GM13976 (cell line): ENCODE data around the gene RNF207.
"Not testable (repeated sequence)": the region's sequence is repeated elsewhere in the genome, so short reads cannot be mapped to it uniquely, and the experiment has no call there.

Experiments
- DNase-seq: peaks from one replicate; pipeline ENCODE4 v3.0.0; 2012; ENCODE audit warnings: low spot score
- CTCF ChIP-seq: IDR thresholded peaks from 2 replicates; pipeline ENCODE4 v1.5.1; 2012; ENCODE audit warnings: borderline replicate concordance, mild to moderate bottlenecking; ENCODE audit not compliant: insufficient read depth; ENCODE audit errors: extremely low read depth, missing control alignments, control extremely low read depth
- in situ Hi-C: fragments of 300-500 bp; cut with MboI; formaldehyde crosslinking; loops from one replicate; pipeline ENCODE4 v1.12.0; 2022; ENCODE audit warnings: low sequenced_read_pairs, mixed read lengths, inconsistent platforms; ENCODE audit not compliant: unreplicated experiment

The RNF207 gene

DNA sequence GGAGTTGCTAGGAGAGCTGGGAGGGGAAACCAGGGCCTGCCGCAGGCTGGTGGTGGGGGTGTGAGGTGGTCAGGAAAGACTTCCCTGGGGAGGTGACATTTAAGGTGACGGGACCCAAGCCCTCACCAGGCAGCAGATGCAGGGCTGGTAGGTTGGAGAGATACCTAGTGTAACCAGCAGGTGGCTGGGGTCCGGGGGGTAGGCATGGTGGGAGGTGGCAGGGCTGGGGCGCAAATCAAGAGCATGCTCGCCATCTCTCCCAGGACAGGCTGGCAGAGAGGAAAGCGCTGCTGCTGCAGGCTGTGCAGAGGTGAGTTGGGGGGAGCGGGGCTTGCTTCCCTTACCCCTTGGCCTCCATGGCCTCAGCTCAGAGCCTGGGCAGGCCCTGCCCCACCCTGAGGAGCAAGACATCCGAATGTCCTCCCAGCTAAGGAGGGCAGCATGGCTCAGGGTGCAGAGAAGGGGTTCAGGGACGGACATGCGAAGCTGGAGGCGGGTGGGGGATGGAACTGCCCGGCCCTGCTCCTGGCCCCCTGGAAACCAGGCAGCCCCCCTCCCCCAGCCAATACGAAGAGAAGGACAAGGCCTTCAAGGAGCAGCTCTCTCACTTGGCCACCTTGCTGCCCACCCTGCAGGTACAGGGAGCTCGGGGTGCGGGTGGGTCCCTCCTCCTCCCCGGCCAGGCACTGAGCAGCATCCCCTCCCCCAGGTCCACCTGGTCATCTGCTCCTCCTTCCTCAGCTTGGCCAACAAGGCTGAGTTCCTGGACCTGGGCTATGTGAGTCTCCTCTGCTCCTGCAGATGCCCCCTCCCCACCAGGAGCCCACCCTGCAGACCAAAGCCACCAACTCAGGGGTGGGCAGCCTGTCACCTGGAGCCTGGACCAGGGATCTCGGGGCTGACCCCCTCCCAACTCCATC lies 4.0 kb downstream of the RNF207 start:
- DNase-seq: no peak
- in situ Hi-C loops: no loop called here

DNA sequence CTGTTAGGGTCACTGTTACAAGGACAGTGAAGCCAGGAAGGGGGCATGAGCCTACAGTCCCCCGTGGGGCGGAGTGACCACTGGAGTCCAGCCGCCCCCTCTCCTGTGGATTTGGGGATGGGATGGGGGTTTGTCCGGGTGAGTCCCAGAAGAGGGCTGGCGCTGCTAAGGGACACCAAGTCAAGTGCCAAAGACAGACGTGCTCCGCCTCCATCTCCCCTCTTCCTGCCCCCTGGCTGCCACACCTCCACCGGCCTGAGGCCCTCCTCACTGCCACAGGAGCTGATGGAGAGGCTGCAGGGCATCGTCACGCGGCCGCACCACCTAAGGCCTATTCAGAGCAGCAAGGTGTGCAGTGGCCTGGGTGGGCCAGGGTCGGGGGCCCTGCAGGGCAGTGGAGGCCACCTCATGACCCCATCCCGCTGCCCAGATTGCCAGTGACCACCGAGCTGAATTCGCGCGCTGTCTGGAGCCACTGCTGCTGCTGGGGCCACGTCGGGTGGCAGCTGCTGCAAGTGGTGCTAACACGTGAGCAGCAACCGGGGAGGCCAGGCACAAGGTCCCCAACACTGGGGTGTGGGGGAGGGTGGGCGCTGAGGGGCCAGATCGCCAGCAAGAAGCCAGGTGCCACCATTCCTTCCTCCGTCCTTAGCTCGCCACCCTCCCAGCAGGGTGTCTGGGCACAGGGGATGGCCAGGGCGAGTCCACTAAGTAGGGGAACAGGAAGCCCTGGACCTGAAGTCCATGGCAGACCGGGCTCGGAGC lies 4.9 kb downstream of the RNF207 start:
- in situ Hi-C loops: no loop called here
- no peak for DNase-seq
- no peak for TF ChIP-seq CTCF

More for the DNA sequence above, 4.0 kb downstream of the RNF207 start:
- TF ChIP-seq CTCF: peak; percentile 7

DNA sequence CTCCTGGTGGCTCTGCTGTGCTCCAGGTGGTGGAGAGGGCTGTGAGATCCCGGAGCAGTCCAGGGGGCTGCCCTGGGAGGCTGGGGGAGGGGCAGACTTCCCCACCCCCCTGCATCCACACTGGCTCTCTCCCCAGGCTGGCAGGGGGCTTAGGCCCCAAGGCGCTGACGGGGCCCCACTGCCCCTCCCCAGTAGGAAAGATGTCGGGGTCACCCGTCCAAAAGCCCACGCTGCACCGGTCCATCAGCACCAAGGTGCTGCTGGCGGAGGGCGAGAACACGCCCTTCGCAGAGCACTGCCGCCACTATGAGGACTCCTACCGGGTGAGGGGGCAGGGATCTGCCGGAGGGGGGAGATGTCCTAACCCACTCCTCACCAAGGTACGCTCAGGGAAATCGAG lies 5.8 kb downstream of the RNF207 start:
- in situ Hi-C loops: no loop called here
- no peak for TF ChIP-seq CTCF
- DNase-seq: no peak

- in situ Hi-C loops: no loop called here
- no peak for TF ChIP-seq CTCF
- peak; percentile 68 for DNase-seq
These were observed 6.5 kb downstream of the RNF207 start for GRCh38 chr1:6212193-6212959.

GRCh38 chr1:6218375-6219164 lies 12.7 kb downstream of the RNF207 start:
- in situ Hi-C loops: no loop called here
- DNase-seq: no peak
- no peak for TF ChIP-seq CTCF

DNA sequence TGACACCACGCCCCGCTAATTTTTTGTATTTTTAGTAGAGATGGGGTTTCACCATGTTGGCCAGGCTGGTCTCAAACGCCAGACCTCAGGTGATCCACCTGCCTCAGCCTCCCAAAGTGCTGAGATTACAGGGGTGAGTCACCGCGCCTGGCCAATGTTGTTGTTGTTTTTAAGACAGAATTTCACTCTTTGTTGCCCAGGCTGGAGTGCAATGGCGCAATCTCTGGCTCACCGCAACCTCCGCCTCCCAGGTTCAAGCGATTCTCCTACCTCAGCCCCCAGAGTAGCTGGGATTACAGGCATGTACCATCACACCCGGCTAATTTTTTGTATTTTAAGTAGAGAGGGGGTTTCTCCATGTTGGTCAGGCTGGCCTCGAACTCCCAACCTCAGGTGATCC lies 13.7 kb downstream of the RNF207 start:
- in situ Hi-C loops, DNase-seq: not testable (repeated sequence)
